ENCODE measurements around the gene ERF. TPM values are rescaled to one million over a fixed set of nuclear protein-coding genes. Genes with fewer than 3 reads are reported as not detected.

Gene ERF
- total RNA-seq, 1 experiment from 2014 or later: 96.1 TPM

DNA sequence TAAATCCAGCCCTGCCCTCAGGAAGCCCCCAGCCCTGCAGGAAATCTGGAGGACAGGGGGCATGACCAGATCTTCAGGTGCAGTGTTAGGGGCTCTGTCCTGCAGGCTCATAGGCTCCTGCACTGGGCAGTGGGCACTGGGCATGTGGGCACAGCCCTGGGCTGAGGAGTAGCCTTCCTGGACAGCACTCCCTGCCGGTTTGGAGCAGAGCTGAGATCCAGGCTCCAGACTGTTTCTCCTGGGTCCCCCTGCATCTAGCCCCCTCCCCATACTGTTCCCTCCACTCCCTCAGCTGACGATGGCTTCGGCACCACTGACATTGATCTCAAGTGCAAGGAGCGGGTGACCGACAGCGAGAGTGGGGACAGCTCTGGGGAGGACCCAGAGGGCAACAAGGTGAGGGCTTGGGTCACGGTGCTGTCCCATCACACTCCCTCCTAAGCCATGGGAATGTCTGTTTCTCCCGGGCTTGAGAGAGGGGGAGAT is 34.7 kb upstream of the ERF start:
- no TSS peak for BruUV-seq (replicated peaks)
- ChIA-PET CTCF (interaction anchor here (4.2 kb wide), 1 partner anchor 44 kb away, joined by 17 read pairs; no protein-coding TSS in a partner anchor), POLR2A (no interaction called here), RAD21 (ENCODE audit: low non-redundant PET in 1 of 2, low total read pairs in 2 of 2, uncharacterized antibody in 2 of 2, unreplicated experiment in 2 of 2) (no interaction called here)
- Histone ChIP-seq H3K4me3 (replicated peaks in 1 of 2; ENCODE audit: low read depth in 1 of 2, low read length in 2 of 2) (no peak overlapping the region), H3K79me2 (ENCODE audit: insufficient read depth, low read length) (peaks cover 17% of the 10 kb centered on the region; the same call in 1 of the 2 replicates), H3K4me1 (ENCODE audit: control insufficient read depth in 1 of 2, insufficient read depth in 2 of 2, low read length in 2 of 2) (peaks cover 11 to 36% of the 10 kb centered on the region in 2 experiments; a peak in 3 of 4 replicates), H3K9me3 (ENCODE audit: control insufficient read depth in 1 of 2, insufficient read depth in 1 of 2, low read depth in 1 of 2, low read length in 2 of 2) (no peaks in the 10 kb centered on the region), H3K36me3 (ENCODE audit: control insufficient read depth in 1 of 2, insufficient read depth in 2 of 2, low read length in 2 of 2) (peaks cover 18 to 21% of the 10 kb centered on the region in 2 experiments), H4K20me1 (ENCODE audit: insufficient read depth) (no peaks in the 10 kb centered on the region), H3K27me3 (ENCODE audit: insufficient read depth, low read length) (no peaks in the 10 kb centered on the region), H3K9me2 (ENCODE audit: insufficient read depth) (no peaks in the 10 kb centered on the region), H3K4me2 (ENCODE audit: low read length) (no peak overlapping the region), H3K27ac (ENCODE audit: low read depth, low read length) (peak overlapping the region; percentile 18; the same call in 1 of the 2 replicates), H2AFZ (ENCODE audit: low read depth, low read length, poor library complexity, severe bottlenecking) (no peak overlapping the region), H3K9ac (ENCODE audit: low read length) (no peak overlapping the region)
- TF ChIP-seq EGR1 (IDR thresholded peaks at IDR 0.05; ENCODE audit: low read depth): no peak
- no peak for TF ChIP-seq YY1 (IDR thresholded peaks at IDR 0.05; ENCODE audit: extremely low read depth, insufficient replicate concordance, low read depth, low read length)
- TF ChIP-seq, protein P1, sequence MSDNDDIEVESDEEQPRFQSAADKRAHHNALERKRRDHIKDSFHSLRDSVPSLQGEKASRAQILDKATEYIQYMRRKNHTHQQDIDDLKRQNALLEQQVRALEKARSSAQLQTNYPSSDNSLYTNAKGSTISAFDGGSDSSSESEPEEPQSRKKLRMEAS (IDR thresholded peaks at IDR 0.05): no peak
- TF ChIP-seq, protein P2, sequence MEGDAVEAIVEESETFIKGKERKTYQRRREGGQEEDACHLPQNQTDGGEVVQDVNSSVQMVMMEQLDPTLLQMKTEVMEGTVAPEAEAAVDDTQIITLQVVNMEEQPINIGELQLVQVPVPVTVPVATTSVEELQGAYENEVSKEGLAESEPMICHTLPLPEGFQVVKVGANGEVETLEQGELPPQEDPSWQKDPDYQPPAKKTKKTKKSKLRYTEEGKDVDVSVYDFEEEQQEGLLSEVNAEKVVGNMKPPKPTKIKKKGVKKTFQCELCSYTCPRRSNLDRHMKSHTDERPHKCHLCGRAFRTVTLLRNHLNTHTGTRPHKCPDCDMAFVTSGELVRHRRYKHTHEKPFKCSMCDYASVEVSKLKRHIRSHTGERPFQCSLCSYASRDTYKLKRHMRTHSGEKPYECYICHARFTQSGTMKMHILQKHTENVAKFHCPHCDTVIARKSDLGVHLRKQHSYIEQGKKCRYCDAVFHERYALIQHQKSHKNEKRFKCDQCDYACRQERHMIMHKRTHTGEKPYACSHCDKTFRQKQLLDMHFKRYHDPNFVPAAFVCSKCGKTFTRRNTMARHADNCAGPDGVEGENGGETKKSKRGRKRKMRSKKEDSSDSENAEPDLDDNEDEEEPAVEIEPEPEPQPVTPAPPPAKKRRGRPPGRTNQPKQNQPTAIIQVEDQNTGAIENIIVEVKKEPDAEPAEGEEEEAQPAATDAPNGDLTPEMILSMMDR (IDR thresholded peaks at IDR 0.05 in 2 of 3, conservative IDR thresholded peaks at IDR 0.05 in 1 of 3; ENCODE audit: borderline replicate concordance in 1 of 3, insufficient read depth in 1 of 3, low read depth in 2 of 3, low read length in 2 of 3): no peak
- no peak for TF ChIP-seq POLR2A (IDR thresholded peaks at IDR 0.05; ENCODE audit: borderline replicate concordance, extremely low read depth, insufficient read depth, insufficient read length)
- no peak for TF ChIP-seq ZFX (IDR thresholded peaks at IDR 0.05)
- TF ChIP-seq, protein P3, sequence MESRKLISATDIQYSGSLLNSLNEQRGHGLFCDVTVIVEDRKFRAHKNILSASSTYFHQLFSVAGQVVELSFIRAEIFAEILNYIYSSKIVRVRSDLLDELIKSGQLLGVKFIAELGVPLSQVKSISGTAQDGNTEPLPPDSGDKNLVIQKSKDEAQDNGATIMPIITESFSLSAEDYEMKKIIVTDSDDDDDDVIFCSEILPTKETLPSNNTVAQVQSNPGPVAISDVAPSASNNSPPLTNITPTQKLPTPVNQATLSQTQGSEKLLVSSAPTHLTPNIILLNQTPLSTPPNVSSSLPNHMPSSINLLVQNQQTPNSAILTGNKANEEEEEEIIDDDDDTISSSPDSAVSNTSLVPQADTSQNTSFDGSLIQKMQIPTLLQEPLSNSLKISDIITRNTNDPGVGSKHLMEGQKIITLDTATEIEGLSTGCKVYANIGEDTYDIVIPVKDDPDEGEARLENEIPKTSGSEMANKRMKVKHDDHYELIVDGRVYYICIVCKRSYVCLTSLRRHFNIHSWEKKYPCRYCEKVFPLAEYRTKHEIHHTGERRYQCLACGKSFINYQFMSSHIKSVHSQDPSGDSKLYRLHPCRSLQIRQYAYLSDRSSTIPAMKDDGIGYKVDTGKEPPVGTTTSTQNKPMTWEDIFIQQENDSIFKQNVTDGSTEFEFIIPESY (IDR thresholded peaks at IDR 0.05; ENCODE audit: extremely low read depth, insufficient replicate concordance, low read length): no peak
- TF ChIP-seq ZNF274 (IDR thresholded peaks at IDR 0.05; ENCODE audit: low read depth, low read length): no peak
- no peak for TF ChIP-seq RAD21 (IDR thresholded peaks at IDR 0.05; ENCODE audit: low read depth)
- TF ChIP-seq, protein P4, sequence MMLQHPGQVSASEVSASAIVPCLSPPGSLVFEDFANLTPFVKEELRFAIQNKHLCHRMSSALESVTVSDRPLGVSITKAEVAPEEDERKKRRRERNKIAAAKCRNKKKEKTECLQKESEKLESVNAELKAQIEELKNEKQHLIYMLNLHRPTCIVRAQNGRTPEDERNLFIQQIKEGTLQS (IDR thresholded peaks at IDR 0.05): no peak
- TF ChIP-seq FOSL1 (IDR thresholded peaks at IDR 0.05; ENCODE audit: low read depth): no peak
- intact Hi-C loops (cut with micrococcal nuclease): no loop called here
- ATAC-seq: no peak
- DNase-seq (ENCODE audit: low read depth, low spot score): no peak
